Caki2 (cell line): ENCODE measurements around the gene DDX60. TPM values are rescaled to one million over a fixed set of nuclear protein-coding genes. Genes with fewer than 3 reads are reported as not detected.
"Not testable (repeated sequence)": the region's sequence is repeated elsewhere in the genome, so short reads cannot be mapped to it uniquely, and the experiment has no call there.

ENCODE experiments used
- DNase-seq: peaks from one replicate; pipeline ENCODE4 v3.0.0-alpha.2; 2015; ENCODE audit warnings: low read depth
- in situ Hi-C: cut with HindIII; loops from 2 replicates; pipeline ENCODE4 v1.10.0; 2016; ENCODE audit warnings: low sequenced_read_pairs, low pct_unique_long_range_greater_than_20kb, mixed read lengths
- total RNA-seq: library from RNA; depleted of rRNA; stranded (reverse); fragments of >200 nt; shearing (Covaris generic); gene quantifications from 2 replicates; pipeline ENCODE4 v1.2.3, GENCODE V29; 2014; ENCODE audit warnings: low replicate concordance; rRNA removed

Gene DDX60, protein sequence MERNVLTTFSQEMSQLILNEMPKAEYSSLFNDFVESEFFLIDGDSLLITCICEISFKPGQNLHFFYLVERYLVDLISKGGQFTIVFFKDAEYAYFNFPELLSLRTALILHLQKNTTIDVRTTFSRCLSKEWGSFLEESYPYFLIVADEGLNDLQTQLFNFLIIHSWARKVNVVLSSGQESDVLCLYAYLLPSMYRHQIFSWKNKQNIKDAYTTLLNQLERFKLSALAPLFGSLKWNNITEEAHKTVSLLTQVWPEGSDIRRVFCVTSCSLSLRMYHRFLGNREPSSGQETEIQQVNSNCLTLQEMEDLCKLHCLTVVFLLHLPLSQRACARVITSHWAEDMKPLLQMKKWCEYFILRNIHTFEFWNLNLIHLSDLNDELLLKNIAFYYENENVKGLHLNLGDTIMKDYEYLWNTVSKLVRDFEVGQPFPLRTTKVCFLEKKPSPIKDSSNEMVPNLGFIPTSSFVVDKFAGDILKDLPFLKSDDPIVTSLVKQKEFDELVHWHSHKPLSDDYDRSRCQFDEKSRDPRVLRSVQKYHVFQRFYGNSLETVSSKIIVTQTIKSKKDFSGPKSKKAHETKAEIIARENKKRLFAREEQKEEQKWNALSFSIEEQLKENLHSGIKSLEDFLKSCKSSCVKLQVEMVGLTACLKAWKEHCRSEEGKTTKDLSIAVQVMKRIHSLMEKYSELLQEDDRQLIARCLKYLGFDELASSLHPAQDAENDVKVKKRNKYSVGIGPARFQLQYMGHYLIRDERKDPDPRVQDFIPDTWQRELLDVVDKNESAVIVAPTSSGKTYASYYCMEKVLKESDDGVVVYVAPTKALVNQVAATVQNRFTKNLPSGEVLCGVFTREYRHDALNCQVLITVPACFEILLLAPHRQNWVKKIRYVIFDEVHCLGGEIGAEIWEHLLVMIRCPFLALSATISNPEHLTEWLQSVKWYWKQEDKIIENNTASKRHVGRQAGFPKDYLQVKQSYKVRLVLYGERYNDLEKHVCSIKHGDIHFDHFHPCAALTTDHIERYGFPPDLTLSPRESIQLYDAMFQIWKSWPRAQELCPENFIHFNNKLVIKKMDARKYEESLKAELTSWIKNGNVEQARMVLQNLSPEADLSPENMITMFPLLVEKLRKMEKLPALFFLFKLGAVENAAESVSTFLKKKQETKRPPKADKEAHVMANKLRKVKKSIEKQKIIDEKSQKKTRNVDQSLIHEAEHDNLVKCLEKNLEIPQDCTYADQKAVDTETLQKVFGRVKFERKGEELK (N-terminal part only)
- total RNA-seq: 10.1 and 37.3 TPM in 2 replicates

DNA sequence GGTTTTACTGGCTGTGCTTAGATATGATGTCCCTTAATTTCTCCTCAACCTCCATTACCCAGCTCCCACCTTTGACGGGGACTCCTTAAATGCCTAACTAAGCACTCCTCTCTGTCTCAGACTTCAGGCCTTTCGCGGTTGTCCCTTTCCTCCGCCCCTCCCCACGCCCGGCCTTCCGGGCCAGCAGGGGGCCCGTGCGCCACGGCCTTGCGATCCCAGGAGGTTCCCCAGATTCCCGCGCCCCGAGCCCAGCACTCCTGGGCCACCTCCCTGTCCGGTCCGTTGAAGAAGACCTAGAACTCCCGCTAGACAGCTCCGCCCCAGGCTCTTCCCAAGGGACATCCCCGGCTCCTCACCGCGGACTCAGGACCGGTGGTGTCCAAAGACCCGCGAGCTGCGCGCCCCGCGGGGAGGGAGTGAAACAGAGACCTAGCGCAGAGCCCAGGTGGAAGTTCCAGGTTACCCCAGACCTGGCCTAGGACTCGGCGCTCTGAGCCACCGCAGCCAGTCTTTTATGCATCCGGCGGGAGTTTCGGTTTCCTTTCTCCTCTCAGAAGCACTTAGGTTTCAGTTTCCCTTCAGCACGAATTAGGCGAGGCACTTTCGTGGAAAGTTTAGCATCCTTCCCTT is at the start of gene DDX60:
DDX60 (minus strand) TSS at position 487 of the 630 bp plus-strand sequence. CDS start 7,493 bp downstream, outside the sequence.
- in situ Hi-C loops: no loop called here

DNA sequence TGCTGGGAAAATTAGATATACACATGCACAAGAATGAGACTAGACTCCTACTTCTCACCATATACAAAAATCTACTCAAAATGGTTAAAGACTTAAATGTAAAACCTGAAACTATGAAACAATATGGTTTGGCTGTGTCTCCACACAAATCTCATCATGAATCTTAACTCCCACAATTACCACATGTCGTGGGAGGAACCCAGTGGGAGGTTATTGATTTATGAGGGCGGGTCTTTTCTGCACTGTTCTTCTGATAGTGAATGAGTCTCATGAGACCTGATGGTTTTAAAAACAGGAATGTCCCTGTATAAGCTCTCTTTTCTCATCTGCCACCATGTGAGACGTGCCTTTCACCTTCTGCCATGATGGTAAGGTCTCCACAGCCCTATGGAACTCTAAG is 48.5 kb upstream of the DDX60 start:
- no peak for DNase-seq
- in situ Hi-C loops: no loop called here

More for the DNA sequence above, at the start of gene DDX60:
- DNase-seq: peak; percentile 68

DNA sequence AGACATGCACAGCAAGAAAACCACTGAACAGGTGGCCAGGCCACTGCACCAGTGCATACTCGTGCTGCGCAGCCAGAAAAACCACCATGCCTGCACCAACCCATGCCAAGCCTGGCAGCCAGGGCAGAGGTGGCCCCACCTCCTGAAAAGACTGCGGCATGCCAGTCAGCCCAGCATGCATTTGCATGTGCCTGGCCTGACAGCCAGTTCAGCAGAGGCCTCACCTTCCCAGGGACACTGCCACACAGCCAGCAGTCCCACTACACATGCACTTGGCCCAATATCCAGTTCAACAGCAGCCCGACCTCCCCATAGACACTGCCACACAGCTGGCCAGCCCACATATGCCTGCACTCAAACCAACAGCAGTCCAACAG is 43.5 kb upstream of the DDX60 start:
- no peak for DNase-seq
- in situ Hi-C loops: no loop called here

DNA sequence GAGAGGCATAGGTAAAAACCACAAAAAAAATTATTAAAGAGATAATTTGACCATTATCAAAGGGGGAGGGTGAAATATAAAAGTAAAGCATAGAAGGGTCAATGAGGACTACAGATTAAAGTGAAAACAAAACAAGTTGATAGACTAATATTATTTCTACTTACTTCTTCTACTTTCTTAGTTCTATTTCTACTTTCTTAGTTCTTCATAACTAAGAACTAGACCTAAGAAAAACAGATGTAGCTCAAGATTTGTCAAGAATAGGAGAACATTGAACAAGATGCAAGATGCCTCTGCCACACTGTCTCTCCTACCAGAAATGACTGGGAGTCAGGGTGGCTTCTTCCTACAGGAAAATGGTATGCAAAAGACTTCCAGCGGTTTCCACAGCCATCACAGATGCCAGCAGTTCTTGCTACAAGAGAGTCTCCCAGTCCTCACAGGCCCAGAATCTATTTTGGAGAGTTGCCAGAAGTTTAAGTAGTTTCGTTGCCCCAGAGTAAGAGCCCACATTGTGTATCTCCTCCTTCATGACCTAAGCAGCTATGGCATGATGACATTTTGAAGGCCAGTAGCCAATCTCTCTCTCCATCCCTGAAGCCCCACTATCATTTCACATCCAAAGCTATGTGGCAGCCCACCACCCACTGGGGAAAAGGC is 42.9 kb upstream of the DDX60 start:
- in situ Hi-C loops: no loop called here
- DNase-seq: no peak

DNA sequence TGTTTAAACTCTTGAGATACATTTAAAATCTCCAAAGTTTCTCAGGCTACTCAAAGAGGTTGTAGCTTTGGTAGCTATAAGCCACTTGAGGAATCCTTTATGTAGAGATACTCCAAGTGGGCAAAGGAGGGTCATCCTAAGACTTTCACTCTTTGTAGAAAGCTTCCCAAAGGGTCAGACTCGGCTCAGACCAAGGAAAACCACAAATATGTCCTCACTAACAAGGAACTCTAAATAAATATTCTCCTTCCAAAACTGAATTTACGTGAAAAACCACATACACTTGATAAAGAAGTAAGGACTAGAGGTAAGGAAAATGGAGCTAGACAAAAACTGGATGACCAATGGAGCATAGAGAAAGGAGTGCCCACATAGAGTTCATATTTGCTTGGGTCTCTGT is 41.7 kb upstream of the DDX60 start:
- DNase-seq: no peak
- in situ Hi-C loops: no loop called here

DNA sequence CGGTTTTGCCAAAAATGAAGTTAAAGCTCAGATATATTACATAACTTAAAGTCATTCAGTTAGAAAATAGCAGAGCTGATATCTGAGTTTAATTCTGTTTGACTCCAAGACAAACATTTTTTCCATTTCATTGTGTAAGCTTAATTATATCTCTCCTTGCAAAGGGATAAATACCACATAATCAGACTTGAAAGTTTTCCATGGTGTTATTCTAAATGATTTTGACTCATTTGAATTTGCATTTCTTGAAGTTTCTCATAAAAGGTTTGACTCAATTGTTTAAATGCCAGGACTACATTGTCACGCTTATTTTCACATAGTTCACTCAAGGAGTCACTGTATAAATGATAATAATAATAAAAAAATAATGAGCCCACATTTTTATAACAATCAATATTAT is 39.4 kb upstream of the DDX60 start:
- in situ Hi-C loops: no loop called here
- DNase-seq: no peak

DNA sequence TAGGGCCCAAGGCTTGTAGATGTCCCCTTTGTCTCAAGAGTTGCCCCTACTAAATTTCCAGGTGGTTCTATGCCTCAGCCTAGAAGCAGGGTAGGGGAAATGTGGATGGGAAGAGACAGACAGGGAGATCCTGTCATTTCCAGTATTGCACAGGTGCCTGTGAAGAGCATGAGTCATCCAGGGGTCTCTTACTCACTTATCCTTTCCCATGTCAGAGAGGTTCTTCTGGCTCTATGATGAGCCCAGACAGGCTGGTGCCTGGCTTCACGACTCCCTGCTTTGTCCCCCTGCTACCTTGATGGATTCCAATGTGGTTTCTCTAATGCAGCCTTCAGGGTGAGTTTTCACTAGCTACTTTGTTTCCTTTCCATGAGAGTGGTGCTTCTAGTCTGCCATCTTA is 35.2 kb upstream of the DDX60 start:
- in situ Hi-C loops: no loop called here
- DNase-seq: no peak

DNA sequence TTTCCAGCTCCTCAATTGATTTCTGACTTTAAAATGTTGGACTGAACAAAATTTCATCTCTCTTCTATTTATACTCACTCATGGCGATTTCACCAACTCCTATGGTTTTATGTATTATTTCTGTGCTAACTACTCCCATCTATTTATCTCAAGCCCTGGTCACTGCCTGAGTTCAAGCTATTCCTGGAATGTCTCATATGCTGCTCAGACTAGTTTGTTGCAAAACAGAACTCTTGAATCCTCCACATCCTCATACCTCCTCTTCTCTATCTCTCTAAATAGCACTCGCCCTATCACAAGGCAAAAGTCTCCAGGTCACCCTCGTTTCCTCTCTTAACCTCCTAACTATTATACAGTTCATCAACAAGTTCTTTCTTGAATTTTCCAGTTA is 19.0 kb upstream of the DDX60 start:
- DNase-seq: no peak
- in situ Hi-C loops: no loop called here

DNA sequence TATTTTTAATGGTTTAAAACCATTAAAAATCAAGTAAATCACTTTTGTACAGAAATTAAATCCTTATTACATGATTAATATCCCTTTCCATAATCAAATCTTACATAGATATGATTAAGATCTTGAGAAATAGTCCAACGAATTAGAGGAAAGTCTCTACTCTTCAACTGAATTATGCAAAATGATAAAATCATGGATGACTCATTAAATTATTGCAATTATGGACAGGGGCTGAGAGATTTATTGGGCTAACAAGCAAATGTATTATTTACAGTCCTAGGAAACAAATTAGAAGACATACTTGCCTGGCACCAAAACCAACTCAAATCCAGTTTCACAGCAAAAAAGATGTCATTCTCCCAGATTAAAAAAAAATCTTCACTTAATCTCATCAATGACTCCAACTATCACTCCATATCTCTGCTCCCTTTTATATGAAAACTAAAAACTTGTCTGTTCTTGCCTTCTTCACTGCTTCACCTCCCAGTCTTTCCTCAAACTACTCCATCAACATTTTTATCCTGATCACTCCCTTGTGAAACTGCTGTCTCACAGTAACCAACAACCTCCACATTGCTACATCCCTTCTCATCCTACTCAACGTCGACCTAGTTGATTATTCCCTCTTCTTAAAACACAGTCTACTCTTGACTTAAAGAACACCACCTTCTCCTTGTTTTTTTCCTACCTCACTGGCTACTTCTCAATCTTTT is 18.4 kb upstream of the DDX60 start:
- in situ Hi-C loops: no loop called here

DNA sequence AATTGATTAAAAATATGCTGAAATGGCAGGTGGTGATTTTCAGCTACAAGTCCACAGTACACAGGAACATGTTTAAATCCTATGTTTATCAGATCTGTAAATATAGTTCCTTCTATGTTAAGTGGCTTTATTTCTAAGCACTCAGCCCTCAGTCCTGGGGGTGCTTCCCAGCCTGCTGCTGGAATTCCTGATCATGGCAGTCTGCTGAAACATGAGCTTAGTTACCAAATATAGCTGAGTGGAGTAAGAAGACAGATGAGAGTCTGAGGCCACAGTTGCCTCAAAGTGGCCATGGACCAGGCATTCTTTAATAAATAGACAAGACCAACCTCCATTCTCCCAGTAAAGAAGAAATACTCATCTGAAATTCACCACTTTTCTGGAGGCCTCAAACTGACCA is 17.1 kb upstream of the DDX60 start:
- in situ Hi-C loops: no loop called here
- DNase-seq: no peak

More for the DNA sequence above, 18.4 kb upstream of the DDX60 start:
- no peak for DNase-seq

DNA sequence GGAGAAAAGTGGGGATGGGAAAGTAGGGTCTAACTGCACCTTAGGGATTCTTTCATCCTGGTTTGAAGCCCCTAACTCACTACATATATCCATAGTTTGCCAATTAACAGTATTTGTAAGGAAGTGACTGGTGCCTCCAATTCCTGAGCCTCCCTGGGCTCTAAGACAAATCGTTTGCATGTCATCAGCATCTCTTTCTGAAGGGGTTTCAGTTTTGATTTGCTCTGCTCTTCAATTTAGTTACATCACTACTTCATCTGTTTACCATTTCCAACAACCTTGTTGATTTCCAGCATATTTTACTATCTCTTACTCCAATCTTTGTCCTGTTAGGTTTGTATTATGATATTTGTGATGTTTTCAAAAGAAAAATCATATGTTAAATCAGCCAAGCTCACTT is 15.5 kb upstream of the DDX60 start:
- in situ Hi-C loops: no loop called here
- DNase-seq: no peak

DNA sequence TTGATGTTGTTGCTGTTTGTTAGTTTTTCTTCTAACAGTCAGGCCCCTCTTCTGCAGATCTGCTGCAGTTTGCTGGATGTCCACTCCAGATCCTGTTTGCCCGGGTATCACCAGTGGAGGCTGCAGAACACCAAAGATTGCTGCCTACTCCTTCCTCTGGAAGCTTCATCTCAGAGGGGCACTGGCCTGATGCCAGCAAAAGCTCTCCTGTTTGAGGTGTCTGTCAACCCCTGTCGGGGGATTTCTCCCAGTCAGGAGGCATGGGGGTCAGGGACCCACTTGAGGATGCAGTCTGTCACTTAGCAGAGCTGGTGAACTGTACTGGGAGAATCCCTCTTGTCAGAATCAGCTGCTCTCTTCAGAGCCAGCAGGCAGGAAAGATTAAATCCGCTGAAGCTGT is 12.0 kb upstream of the DDX60 start:
- DNase-seq, in situ Hi-C loops: not testable (repeated sequence)

DNA sequence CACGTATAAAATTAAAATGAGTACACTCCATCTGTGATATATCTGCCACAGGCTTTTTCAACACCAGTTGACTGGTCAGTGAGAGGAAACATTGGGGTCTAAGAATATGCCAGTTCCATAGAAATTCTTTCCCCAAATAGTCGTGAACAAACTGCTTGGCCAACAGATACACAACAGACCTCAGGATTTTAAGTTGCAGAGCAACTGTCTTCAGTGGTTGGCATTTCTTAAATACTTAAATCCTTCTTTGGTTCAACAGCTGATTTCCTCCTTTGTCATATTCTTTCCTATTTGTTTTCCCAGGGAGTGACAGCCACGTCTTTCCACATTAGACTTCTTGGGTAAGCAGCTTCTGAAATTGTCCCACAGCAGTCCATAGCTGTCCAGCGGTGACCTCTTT is 7.0 kb upstream of the DDX60 start:
- DNase-seq: no peak
- in situ Hi-C loops: no loop called here

DNA sequence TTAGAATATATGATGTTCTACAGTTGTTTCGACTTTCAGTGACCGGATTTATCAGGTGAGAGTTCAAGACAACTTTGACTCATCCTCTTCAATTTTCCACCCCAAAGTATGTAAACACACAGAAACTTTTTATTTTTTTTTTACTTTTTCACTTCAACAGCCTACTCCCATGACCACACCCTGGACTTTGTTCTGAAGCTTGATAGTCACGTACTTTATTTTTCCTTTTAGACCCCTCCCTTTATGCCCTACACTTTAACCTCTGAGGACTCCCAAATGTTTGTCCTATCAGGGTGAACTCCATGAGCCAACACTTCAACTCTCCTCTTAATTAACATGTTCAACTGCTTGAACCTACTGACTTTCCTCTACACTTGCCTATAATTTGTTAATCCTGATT is 2.5 kb upstream of the DDX60 start:
- no peak for DNase-seq
- in situ Hi-C loops: no loop called here

DNA sequence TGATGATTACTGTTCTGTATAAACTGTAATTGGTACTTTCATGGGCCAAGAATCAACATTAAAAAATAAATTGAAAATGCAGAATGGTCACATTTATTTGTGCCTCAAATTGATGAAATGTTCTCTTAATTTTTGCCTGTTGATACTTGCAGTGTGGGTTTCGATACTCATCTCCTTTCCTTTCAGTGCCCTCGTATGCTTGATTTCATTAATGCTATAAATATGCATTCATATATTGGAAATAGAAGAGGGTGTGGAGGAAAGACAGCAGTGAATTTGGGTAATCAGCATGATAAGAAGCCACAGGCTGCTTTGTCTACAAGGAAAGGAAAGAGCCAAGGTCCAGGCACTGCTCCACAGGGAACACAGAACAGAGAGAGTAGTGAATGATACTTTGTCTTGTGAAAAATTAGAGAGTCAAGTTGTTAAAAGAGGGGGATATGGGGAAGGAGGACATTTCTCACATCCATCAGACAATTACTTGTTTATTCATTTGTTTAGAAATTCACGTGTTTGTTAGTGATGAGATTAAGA is 1.0 kb upstream of the DDX60 start:
- DNase-seq: no peak
- in situ Hi-C loops: no loop called here

DNA sequence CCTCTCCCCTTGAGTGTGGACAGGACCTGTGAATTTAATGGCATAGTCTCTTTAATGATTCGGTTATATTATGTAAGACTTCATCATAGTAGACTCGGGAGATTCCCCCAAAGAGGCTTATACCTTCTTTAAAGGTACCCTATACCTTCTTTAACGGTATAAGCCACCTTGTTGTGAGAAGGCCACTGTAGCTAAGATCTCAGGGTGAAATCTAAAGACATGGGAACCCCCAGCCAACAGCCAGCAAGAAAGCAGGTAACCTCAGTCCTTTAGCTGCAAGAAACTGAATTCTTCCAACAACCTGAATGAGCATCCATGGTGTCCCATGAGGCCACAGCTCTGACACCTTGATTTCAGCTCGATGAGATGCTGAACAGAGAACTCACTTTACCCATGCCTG is 931 bp downstream of the DDX60 start:
- DNase-seq: peak; percentile 10
- in situ Hi-C loops: no loop called here

DNA sequence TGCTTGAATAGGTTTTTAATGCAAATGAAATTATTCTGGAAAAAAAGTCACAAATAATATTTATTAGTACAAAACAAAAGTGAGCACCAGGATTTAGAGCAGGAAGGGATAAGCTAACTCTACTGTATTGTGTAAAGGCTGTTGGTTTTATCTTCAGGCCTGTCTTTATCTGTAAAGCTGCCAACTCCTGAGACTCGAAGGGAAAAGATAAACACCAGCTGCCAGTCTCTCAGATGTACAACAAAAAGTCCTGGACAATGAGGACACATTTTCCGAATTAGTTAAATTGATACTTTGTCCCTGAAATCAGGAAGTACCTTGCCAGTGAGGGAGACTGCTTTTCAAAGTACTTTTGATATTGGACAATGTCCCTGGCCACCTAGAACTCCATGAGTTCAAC is 8.8 kb downstream of the DDX60 start:
- in situ Hi-C loops: no loop called here
- no peak for DNase-seq
